SK-N-SH treated with all-trans-retinoic acid at 6 μM for 48 hours (cell line): ENCODE results near the gene EGLN2.

ENCODE experiments used
- ATAC-seq: fragments of 200-7000 bp; cut with Tn5 transposase; 3 replicates; pipeline ENCODE4 v1.9.1; 2020; ENCODE audit warnings: mild to moderate bottlenecking, moderate library complexity
- ARNTL ChIP-seq: fragments of 450-650 bp; formaldehyde crosslinking; IDR thresholded peaks from 2 replicates; pipeline ENCODE4 v1.5.0; 2020; ENCODE audit warnings: low read depth, mild to moderate bottlenecking, moderate library complexity, borderline replicate concordance
- BACH2 ChIP-seq: fragments of 250-450 bp; sonication (Bioruptor Pico); IDR thresholded peaks from 2 replicates; pipeline ENCODE4 v1.9.0; 2021; ENCODE audit warnings: mild to moderate bottlenecking, borderline replicate concordance
- CREB5 ChIP-seq: fragments of 250-450 bp; sonication (Bioruptor Pico); IDR thresholded peaks from 2 replicates; pipeline ENCODE4 v1.5.1; 2020; ENCODE audit warnings: low read depth, mild to moderate bottlenecking, moderate library complexity
- CSDC2 ChIP-seq: fragments of 250-450 bp; sonication (Bioruptor Pico); IDR thresholded peaks from 2 replicates; pipeline ENCODE4 v1.5.0; 2020; ENCODE audit warnings: mild to moderate bottlenecking, moderate library complexity
- CSRNP3 ChIP-seq: fragments of 250-450 bp; sonication (Bioruptor Pico); IDR thresholded peaks from 2 replicates; pipeline ENCODE4 v1.5.1; 2021; ENCODE audit warnings: mild to moderate bottlenecking, moderate library complexity
- ESRRG ChIP-seq: fragments of 250-450 bp; sonication (Bioruptor Pico); IDR thresholded peaks from 2 replicates; pipeline ENCODE4 v1.6.1; 2021; ENCODE audit warnings: mild to moderate bottlenecking
- GLIS3 ChIP-seq: fragments of 250-450 bp; sonication (Bioruptor Pico); IDR thresholded peaks from 2 replicates; pipeline ENCODE4 v1.5.0; 2020; ENCODE audit warnings: mild to moderate bottlenecking, moderate library complexity
- ISL1 ChIP-seq: fragments of 250-450 bp; sonication (Bioruptor Pico); IDR thresholded peaks from 2 replicates; pipeline ENCODE4 v2.1.2; 2022; ENCODE audit warnings: mild to moderate bottlenecking, moderate library complexity
- OSR1 ChIP-seq: fragments of 250-450 bp; sonication (Bioruptor Pico); IDR thresholded peaks from 2 replicates; pipeline ENCODE4 v1.8.0; 2022; ENCODE audit warnings: moderate library complexity, mild to moderate bottlenecking, inconsistent platforms
- POU6F1 ChIP-seq: fragments of 250-450 bp; sonication (Bioruptor Pico); IDR thresholded peaks from 2 replicates; pipeline ENCODE4 v1.8.0; 2021; ENCODE audit warnings: low read depth, mild to moderate bottlenecking, moderate library complexity, borderline replicate concordance
- PPARA ChIP-seq: fragments of 250-450 bp; sonication (Bioruptor Pico); IDR thresholded peaks from 2 replicates; pipeline ENCODE4 v1.5.0; 2020; ENCODE audit warnings: mild to moderate bottlenecking, borderline replicate concordance
- RARB ChIP-seq: fragments of 250-450 bp; sonication (Bioruptor Pico); IDR thresholded peaks from 2 replicates; pipeline ENCODE4 v1.8.0; 2021; ENCODE audit warnings: mild to moderate bottlenecking, moderate library complexity
- SNAI2 ChIP-seq: fragments of 250-450 bp; sonication (Bioruptor Pico); IDR thresholded peaks from 2 replicates; pipeline ENCODE4 v1.5.0; 2020; ENCODE audit warnings: mild to moderate bottlenecking, moderate library complexity
- TCF4 ChIP-seq: fragments of 250-450 bp; sonication (Bioruptor Pico); IDR thresholded peaks from 2 replicates; pipeline ENCODE4 v1.8.0; 2021; ENCODE audit warnings: mild to moderate bottlenecking, moderate library complexity, borderline replicate concordance
- TOX ChIP-seq: fragments of 250-450 bp; sonication (Bioruptor Pico); IDR thresholded peaks from 2 replicates; pipeline ENCODE4 v1.8.0; 2021; ENCODE audit warnings: mild to moderate bottlenecking, moderate library complexity, borderline replicate concordance
- ZC3H10 ChIP-seq: fragments of 250-450 bp; sonication (Bioruptor Pico); IDR thresholded peaks from 2 replicates; pipeline ENCODE4 v1.5.1; 2021; ENCODE audit warnings: mild to moderate bottlenecking, moderate library complexity
- ZFP3 ChIP-seq: fragments of 250-450 bp; sonication (Bioruptor Pico); IDR thresholded peaks from 2 replicates; pipeline ENCODE4 v1.5.0; 2020; ENCODE audit warnings: mild to moderate bottlenecking, moderate library complexity
- ZFP30 ChIP-seq: fragments of 450-650 bp; formaldehyde crosslinking; IDR thresholded peaks from 2 replicates; pipeline ENCODE4 v1.5.0; 2022; ENCODE audit warnings: mild to moderate bottlenecking, moderate library complexity
- TF ChIP-seq, protein P1 (sequence below): fragments of 250-450 bp; sonication (Bioruptor Pico); IDR thresholded peaks from 2 replicates; pipeline ENCODE4 v1.8.0; 2020; ENCODE audit warnings: mild to moderate bottlenecking, moderate library complexity, borderline replicate concordance

Gene EGLN2

GRCh38 chr19:40800997-40801377, 2.0 kb downstream of the EGLN2 start (continued):
- no peak for TF ChIP-seq ESRRG (CRISPR knock-in tag)
- no peak for TF ChIP-seq RARB (CRISPR knock-in tag)
- TF ChIP-seq ISL1 (CRISPR knock-in tag), result no peak

- ATAC-seq, result no peak
- TF ChIP-seq ISL1 (CRISPR knock-in tag), result no peak
- TF ChIP-seq GLIS3 (CRISPR knock-in tag), result no peak
- no peak for TF ChIP-seq TCF4 (CRISPR knock-in tag)
- TF ChIP-seq PPARA (CRISPR knock-in tag), result no peak
- TF ChIP-seq POU6F1 (CRISPR knock-in tag), result no peak
- no peak for TF ChIP-seq TOX (CRISPR knock-in tag)
- TF ChIP-seq ARNTL (CRISPR knock-in tag), result no peak
- TF ChIP-seq OSR1, result no peak
- TF ChIP-seq, protein P1, sequence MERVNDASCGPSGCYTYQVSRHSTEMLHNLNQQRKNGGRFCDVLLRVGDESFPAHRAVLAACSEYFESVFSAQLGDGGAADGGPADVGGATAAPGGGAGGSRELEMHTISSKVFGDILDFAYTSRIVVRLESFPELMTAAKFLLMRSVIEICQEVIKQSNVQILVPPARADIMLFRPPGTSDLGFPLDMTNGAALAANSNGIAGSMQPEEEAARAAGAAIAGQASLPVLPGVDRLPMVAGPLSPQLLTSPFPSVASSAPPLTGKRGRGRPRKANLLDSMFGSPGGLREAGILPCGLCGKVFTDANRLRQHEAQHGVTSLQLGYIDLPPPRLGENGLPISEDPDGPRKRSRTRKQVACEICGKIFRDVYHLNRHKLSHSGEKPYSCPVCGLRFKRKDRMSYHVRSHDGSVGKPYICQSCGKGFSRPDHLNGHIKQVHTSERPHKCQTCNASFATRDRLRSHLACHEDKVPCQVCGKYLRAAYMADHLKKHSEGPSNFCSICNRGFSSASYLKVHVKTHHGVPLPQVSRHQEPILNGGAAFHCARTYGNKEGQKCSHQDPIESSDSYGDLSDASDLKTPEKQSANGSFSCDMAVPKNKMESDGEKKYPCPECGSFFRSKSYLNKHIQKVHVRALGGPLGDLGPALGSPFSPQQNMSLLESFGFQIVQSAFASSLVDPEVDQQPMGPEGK, result no peak
- no peak for TF ChIP-seq ZFP3 (CRISPR knock-in tag)
- no peak for TF ChIP-seq CSRNP3 (CRISPR knock-in tag)
- TF ChIP-seq ZFP30 (CRISPR knock-in tag), result no peak
- no peak for TF ChIP-seq BACH2 (CRISPR knock-in tag)
- TF ChIP-seq RARB (CRISPR knock-in tag), result no peak
- TF ChIP-seq SNAI2 (CRISPR knock-in tag), result no peak
- no peak for TF ChIP-seq ZC3H10 (CRISPR knock-in tag)
Observed at GRCh38 chr19:40801426-40802299, 2.7 kb downstream of the EGLN2 start.

- no peak for TF ChIP-seq TOX (CRISPR knock-in tag)
- TF ChIP-seq CREB5 (CRISPR knock-in tag), result no peak
- no peak for TF ChIP-seq OSR1
- ATAC-seq, result no peak
Observed at GRCh38 chr19:40802300-40803169, 3.5 kb downstream of the EGLN2 start.

DNA sequence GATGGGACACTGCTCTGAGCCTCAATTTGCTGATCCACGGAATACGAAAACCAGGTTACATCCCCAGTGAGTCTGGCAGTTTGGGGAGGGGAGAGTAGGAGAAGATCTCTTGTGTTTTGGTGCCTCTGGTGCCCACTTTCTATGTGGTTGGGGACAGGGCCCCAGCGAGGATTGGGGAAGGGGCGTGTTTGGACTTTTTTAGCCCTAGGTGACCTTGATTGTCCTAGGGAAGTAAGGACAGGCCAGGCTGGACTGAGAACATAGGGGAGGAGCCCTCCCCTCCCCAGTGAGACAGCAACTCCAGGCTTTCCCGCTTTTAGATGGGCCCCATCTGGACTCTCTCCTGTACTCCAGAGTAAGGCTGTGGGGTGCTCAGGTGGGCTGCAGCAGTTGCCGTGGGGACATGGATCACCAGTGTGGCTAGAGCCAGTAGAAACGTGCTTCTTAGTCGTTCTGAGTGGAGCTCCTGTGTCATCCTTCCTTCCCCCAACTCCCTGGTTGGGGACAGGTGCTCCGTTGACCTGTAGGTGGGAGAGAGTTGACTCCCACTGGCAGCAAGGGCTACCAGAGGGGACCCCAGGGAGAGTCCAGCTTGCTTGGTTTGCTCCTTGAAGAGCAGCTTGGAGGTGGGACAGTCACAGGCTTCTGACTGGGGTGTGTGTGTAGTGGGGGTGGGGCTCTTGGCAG, 4.3 kb downstream of the EGLN2 start:
- no peak for ATAC-seq

More for the DNA sequence above, 4.3 kb downstream of the EGLN2 start:
- TF ChIP-seq CSDC2 (CRISPR knock-in tag) (no peak), ESRRG (CRISPR knock-in tag) (no peak), CSRNP3 (CRISPR knock-in tag) (no peak), ZC3H10 (CRISPR knock-in tag) (no peak), POU6F1 (CRISPR knock-in tag) (no peak)
- TF ChIP-seq, all 23 proteins: peak for 0
